HEK293 (cell line): ENCODE measurements around the gene NOC2L.

Experiments
- GFI1B ChIP-seq: fragments of 450-650 bp; formaldehyde crosslinking; IDR thresholded peaks from 2 replicates; pipeline ENCODE4 v1.5.1; 2016; ENCODE audit warnings: missing biosample characterization, missing genetic modification characterization
- GLI4 ChIP-seq: fragments of 450-650 bp; formaldehyde crosslinking; IDR thresholded peaks from 2 replicates; pipeline ENCODE4 v1.5.1; 2016; ENCODE audit warnings: missing biosample characterization, missing genetic modification characterization
- GLIS1 ChIP-seq: fragments of 450-650 bp; formaldehyde crosslinking; IDR thresholded peaks from 2 replicates; pipeline ENCODE4 v1.5.1; 2016; ENCODE audit warnings: missing biosample characterization, missing genetic modification characterization
- GLIS2 ChIP-seq: fragments of 450-650 bp; formaldehyde crosslinking; IDR thresholded peaks from 2 replicates; pipeline ENCODE4 v1.5.1; 2016; ENCODE audit warnings: missing biosample characterization, missing genetic modification characterization
- HOXD13 ChIP-seq: sonication (generic); formaldehyde crosslinking; IDR thresholded peaks from 2 replicates; pipeline ENCODE4 v1.8.0; 2022; ENCODE audit warnings: missing genetic modification reagents, borderline replicate concordance
- IKZF3 ChIP-seq: fragments of 450-650 bp; IDR thresholded peaks from 2 replicates; pipeline ENCODE4 v1.5.0; 2018; ENCODE audit warnings: missing biosample characterization, mild to moderate bottlenecking, missing genetic modification characterization, moderate library complexity
- KLF8 ChIP-seq: fragments of 450-650 bp; formaldehyde crosslinking; IDR thresholded peaks from 2 replicates; pipeline ENCODE4 v1.5.1; 2016; ENCODE audit warnings: missing biosample characterization, missing genetic modification characterization
- OSR2 ChIP-seq: fragments of 450-650 bp; formaldehyde crosslinking; IDR thresholded peaks from 2 replicates; pipeline ENCODE4 v1.5.1; 2016; ENCODE audit warnings: missing biosample characterization, missing genetic modification characterization
- WT1 ChIP-seq: fragments of 450-650 bp; formaldehyde crosslinking; IDR thresholded peaks from 2 replicates; pipeline ENCODE4 v1.5.1; 2016; ENCODE audit warnings: missing biosample characterization, missing genetic modification characterization
- YY2 ChIP-seq: fragments of 450-650 bp; formaldehyde crosslinking; IDR thresholded peaks from 2 replicates; pipeline ENCODE4 v1.5.1; 2016; ENCODE audit warnings: missing biosample characterization, missing genetic modification characterization
- ZFHX2 ChIP-seq: fragments of 450-650 bp; formaldehyde crosslinking; conservative IDR thresholded peaks from 2 replicates; pipeline ENCODE4 v1.5.1; 2016; ENCODE audit warnings: missing biosample characterization, missing genetic modification characterization
- ZFP37 ChIP-seq: fragments of 450-650 bp; formaldehyde crosslinking; IDR thresholded peaks from 2 replicates; pipeline ENCODE4 v1.5.1; 2016; ENCODE audit warnings: missing biosample characterization, missing genetic modification characterization
- ZFP41 ChIP-seq: fragments of 450-650 bp; formaldehyde crosslinking; IDR thresholded peaks from 2 replicates; pipeline ENCODE4 v1.5.1; 2016; ENCODE audit warnings: missing biosample characterization, missing genetic modification characterization, borderline replicate concordance
- ZNF10 ChIP-seq: fragments of 450-650 bp; formaldehyde crosslinking; IDR thresholded peaks from 2 replicates; pipeline ENCODE4 v1.5.1; 2017; ENCODE audit warnings: missing biosample characterization, missing genetic modification characterization
- ZNF114 ChIP-seq: fragments of 450-650 bp; formaldehyde crosslinking; IDR thresholded peaks from 2 replicates; pipeline ENCODE4 v1.5.0; 2017; ENCODE audit warnings: missing biosample characterization, missing genetic modification characterization
- ZNF132 ChIP-seq: fragments of 450-650 bp; formaldehyde crosslinking; IDR thresholded peaks from 2 replicates; pipeline ENCODE4 v1.5.1; 2017; ENCODE audit warnings: missing biosample characterization, missing genetic modification characterization, borderline replicate concordance
- ZNF184 ChIP-seq: fragments of 450-650 bp; IDR thresholded peaks from 2 replicates; pipeline ENCODE4 v1.5.1; 2018; ENCODE audit warnings: missing biosample characterization, mild to moderate bottlenecking, missing genetic modification characterization
- ZNF221 ChIP-seq: fragments of 450-650 bp; formaldehyde crosslinking; IDR thresholded peaks from 2 replicates; pipeline ENCODE4 v1.5.1; 2017; ENCODE audit warnings: missing biosample characterization, missing genetic modification characterization, borderline replicate concordance
- ZNF223 ChIP-seq: fragments of 450-650 bp; formaldehyde crosslinking; IDR thresholded peaks from 2 replicates; pipeline ENCODE4 v1.5.1; 2016; ENCODE audit warnings: missing biosample characterization, missing genetic modification characterization
- ZNF266 ChIP-seq: fragments of 450-650 bp; formaldehyde crosslinking; IDR thresholded peaks from 2 replicates; pipeline ENCODE4 v1.5.1; 2016; ENCODE audit warnings: missing biosample characterization, missing genetic modification characterization, low read depth
- ZNF302 ChIP-seq: fragments of 450-650 bp; formaldehyde crosslinking; IDR thresholded peaks from 2 replicates; pipeline ENCODE4 v1.5.1; 2016; ENCODE audit warnings: missing biosample characterization, missing genetic modification characterization, low read depth
- ZNF391 ChIP-seq: fragments of 450-650 bp; formaldehyde crosslinking; IDR thresholded peaks from 2 replicates; pipeline ENCODE4 v1.5.1; 2016; ENCODE audit warnings: low read depth, missing biosample characterization, missing genetic modification characterization, borderline replicate concordance
- ZNF501 ChIP-seq: fragments of 450-650 bp; formaldehyde crosslinking; IDR thresholded peaks from 2 replicates; pipeline ENCODE4 v1.5.1; 2016; ENCODE audit warnings: missing biosample characterization, missing genetic modification characterization
- ZNF521 ChIP-seq: fragments of 450-650 bp; formaldehyde crosslinking; IDR thresholded peaks from 2 replicates; pipeline ENCODE4 v1.5.1; 2017; ENCODE audit warnings: missing biosample characterization, mild to moderate bottlenecking, missing genetic modification characterization
- ZNF548 ChIP-seq: fragments of 450-650 bp; formaldehyde crosslinking; IDR thresholded peaks from 2 replicates; pipeline ENCODE4 v1.5.1; 2016; ENCODE audit warnings: missing biosample characterization, missing genetic modification characterization
- ZNF571 ChIP-seq: fragments of 450-650 bp; formaldehyde crosslinking; IDR thresholded peaks from 2 replicates; pipeline ENCODE4 v1.5.0; 2017; ENCODE audit warnings: missing biosample characterization, missing genetic modification characterization
- ZNF768 ChIP-seq: fragments of 450-650 bp; formaldehyde crosslinking; IDR thresholded peaks from 2 replicates; pipeline ENCODE4 v1.5.1; 2018; ENCODE audit warnings: missing biosample characterization, mild to moderate bottlenecking, missing genetic modification characterization
- ZNF792 ChIP-seq: fragments of 450-650 bp; formaldehyde crosslinking; IDR thresholded peaks from 2 replicates; pipeline ENCODE4 v1.5.1; 2016; ENCODE audit warnings: missing biosample characterization, missing genetic modification characterization
- ZXDB ChIP-seq: fragments of 450-650 bp; formaldehyde crosslinking; IDR thresholded peaks from 2 replicates; pipeline ENCODE4 v1.5.1; 2016; ENCODE audit warnings: missing biosample characterization, missing genetic modification characterization
- TF ChIP-seq, protein P1 (sequence below): fragments of 450-650 bp; formaldehyde crosslinking; optimal IDR thresholded peaks from 2 replicates; pipeline ENCODE3; 2016; ENCODE audit warnings: missing biosample characterization, mild to moderate bottlenecking, missing genetic modification characterization
- TF ChIP-seq, protein P2 (sequence below): fragments of 450-650 bp; formaldehyde crosslinking; IDR thresholded peaks from 2 replicates; pipeline ENCODE4 v1.5.1; 2016; ENCODE audit warnings: missing biosample characterization, missing genetic modification characterization
- TF ChIP-seq, protein P3 (sequence below): fragments of 450-650 bp; formaldehyde crosslinking; IDR thresholded peaks from 2 replicates; pipeline ENCODE4 v1.5.1; 2016; ENCODE audit warnings: missing biosample characterization, missing genetic modification characterization, low read depth
- TF ChIP-seq, protein P4 (sequence below): fragments of 450-650 bp; formaldehyde crosslinking; conservative IDR thresholded peaks from 2 replicates; pipeline ENCODE4 v1.5.1; 2016; ENCODE audit warnings: low read depth, missing biosample characterization, missing genetic modification characterization

NOC2L gene

DNA sequence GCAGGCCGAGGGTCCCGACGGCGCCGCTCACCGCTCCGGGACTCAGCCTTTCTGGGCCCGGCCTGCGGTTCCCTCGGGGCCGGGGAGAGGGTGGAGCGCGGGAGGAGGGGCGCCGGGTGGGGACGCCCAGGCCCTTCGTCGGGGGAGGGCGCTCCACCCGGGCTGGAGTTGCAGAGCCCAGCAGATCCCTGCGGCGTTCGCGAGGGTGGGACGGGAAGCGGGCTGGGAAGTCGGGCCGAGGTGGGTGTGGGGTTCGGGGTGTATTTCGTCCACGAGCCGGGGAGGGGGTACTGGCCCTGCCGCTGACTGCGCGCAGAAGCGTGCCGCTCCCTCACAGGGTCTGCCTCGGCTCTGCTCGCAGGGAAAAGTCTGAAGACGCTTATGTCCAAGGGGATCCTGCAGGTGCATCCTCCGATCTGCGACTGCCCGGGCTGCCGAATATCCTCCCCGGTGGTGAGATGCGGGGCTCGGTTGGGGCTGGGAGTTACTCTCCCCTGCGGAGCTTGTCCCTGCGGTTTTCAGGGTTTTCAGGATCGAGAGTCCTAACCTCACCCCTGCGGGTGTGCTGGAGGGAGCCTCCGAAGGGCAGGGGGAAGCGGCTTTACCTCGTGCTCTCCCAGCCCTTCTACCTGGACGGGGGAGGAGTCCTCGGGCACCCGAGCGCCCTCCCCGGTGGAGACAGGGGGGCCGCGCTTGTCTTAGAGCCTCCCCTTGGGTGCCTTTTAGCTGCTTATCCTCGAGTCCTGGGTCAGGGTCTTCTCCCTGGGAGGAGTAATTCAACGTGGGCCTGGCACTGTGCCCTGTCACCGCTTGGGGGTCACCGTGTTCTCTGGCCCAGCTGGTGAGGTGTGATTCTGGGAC, 33.3 kb downstream of the NOC2L start (continued):
- TF ChIP-seq ZNF223 (tag by site-specific recombination) (no peak), ZXDB (peak; percentile 97), IKZF3 (peak; percentile 86), GLIS1 (tag by site-specific recombination) (peak; percentile 53; the same call in 1 of the 2 replicates), ZNF114 (tag by site-specific recombination) (no peak), ZNF571 (tag by site-specific recombination) (no peak), ZNF768 (tag by site-specific recombination) (no peak), ZNF221 (tag by site-specific recombination) (no peak), ZNF548 (tag by site-specific recombination) (no peak), ZNF132 (no peak), ZNF521 (tag by site-specific recombination) (no peak), ZNF266 (tag by site-specific recombination) (no peak), GLIS2 (tag by site-specific recombination) (peak; percentile 79), ZNF10 (tag by site-specific recombination) (no peak), ZFP41 (tag by site-specific recombination) (no peak), ZNF302 (tag by site-specific recombination) (no peak), ZFHX2 (peak; percentile 77), YY2 (tag by site-specific recombination) (no peak), ZFP37 (tag by site-specific recombination) (peak; percentile 76; the same call in 1 of the 2 replicates), OSR2 (tag by site-specific recombination) (no peak), ZNF501 (peak; percentile 33; the same call in 1 of the 2 replicates), GFI1B (no peak; the same call in 1 of the 2 replicates), GLI4 (no peak), WT1 (tag by site-specific recombination) (0 out of 2 replicates have a peak, but pooled peaks have one; percentile 36), HOXD13 (CRISPR knock-in tag) (no peak), ZNF184 (tag by site-specific recombination) (no peak), ZNF792 (tag by site-specific recombination) (no peak), ZNF391 (tag by site-specific recombination) (0 out of 2 replicates have a peak, but pooled peaks have one; percentile 43), KLF8 (tag by site-specific recombination) (peak; percentile 92)
- TF ChIP-seq, protein P1, sequence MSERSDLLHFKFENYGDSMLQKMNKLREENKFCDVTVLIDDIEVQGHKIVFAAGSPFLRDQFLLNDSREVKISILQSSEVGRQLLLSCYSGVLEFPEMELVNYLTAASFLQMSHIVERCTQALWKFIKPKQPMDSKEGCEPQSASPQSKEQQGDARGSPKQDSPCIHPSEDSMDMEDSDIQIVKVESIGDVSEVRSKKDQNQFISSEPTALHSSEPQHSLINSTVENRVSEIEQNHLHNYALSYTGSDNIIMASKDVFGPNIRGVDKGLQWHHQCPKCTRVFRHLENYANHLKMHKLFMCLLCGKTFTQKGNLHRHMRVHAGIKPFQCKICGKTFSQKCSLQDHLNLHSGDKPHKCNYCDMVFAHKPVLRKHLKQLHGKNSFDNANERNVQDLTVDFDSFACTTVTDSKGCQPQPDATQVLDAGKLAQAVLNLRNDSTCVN (tag by site-specific recombination) = peak; percentile 38
- TF ChIP-seq, protein P2, sequence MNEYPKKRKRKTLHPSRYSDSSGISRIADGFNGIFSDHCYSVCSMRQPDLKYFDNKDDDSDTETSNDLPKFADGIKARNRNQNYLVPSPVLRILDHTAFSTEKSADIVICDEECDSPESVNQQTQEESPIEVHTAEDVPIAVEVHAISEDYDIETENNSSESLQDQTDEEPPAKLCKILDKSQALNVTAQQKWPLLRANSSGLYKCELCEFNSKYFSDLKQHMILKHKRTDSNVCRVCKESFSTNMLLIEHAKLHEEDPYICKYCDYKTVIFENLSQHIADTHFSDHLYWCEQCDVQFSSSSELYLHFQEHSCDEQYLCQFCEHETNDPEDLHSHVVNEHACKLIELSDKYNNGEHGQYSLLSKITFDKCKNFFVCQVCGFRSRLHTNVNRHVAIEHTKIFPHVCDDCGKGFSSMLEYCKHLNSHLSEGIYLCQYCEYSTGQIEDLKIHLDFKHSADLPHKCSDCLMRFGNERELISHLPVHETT (tag by site-specific recombination) = 0 out of 2 replicates have a peak, but pooled peaks have one; percentile 34
- TF ChIP-seq, protein P3, sequence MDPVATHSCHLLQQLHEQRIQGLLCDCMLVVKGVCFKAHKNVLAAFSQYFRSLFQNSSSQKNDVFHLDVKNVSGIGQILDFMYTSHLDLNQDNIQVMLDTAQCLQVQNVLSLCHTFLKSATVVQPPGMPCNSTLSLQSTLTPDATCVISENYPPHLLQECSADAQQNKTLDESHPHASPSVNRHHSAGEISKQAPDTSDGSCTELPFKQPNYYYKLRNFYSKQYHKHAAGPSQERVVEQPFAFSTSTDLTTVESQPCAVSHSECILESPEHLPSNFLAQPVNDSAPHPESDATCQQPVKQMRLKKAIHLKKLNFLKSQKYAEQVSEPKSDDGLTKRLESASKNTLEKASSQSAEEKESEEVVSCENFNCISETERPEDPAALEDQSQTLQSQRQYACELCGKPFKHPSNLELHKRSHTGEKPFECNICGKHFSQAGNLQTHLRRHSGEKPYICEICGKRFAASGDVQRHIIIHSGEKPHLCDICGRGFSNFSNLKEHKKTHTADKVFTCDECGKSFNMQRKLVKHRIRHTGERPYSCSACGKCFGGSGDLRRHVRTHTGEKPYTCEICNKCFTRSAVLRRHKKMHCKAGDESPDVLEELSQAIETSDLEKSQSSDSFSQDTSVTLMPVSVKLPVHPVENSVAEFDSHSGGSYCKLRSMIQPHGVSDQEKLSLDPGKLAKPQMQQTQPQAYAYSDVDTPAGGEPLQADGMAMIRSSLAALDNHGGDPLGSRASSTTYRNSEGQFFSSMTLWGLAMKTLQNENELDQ (tag by site-specific recombination) = no peak
- TF ChIP-seq, protein P4, sequence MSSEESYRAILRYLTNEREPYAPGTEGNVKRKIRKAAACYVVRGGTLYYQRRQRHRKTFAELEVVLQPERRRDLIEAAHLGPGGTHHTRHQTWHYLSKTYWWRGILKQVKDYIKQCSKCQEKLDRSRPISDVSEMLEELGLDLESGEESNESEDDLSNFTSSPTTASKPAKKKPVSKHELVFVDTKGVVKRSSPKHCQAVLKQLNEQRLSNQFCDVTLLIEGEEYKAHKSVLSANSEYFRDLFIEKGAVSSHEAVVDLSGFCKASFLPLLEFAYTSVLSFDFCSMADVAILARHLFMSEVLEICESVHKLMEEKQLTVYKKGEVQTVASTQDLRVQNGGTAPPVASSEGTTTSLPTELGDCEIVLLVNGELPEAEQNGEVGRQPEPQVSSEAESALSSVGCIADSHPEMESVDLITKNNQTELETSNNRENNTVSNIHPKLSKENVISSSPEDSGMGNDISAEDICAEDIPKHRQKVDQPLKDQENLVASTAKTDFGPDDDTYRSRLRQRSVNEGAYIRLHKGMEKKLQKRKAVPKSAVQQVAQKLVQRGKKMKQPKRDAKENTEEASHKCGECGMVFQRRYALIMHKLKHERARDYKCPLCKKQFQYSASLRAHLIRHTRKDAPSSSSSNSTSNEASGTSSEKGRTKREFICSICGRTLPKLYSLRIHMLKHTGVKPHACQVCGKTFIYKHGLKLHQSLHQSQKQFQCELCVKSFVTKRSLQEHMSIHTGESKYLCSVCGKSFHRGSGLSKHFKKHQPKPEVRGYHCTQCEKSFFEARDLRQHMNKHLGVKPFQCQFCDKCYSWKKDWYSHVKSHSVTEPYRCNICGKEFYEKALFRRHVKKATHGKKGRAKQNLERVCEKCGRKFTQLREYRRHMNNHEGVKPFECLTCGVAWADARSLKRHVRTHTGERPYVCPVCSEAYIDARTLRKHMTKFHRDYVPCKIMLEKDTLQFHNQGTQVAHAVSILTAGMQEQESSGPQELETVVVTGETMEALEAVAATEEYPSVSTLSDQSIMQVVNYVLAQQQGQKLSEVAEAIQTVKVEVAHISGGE = 0 out of 2 replicates have a peak, but pooled peaks have one; percentile 33
